Hematopoietic multipotent progenitor cell treated with erythropoietin and hydrocortisone succinate and interleukin-3 and kit ligand, for 17 days (in vitro differentiated cells): Measurements from ENCODE around the gene UNC45A.
A peak's percentile ranks its signal among the peaks of the same experiment; 100 is the strongest.

Experiments
- DNase-seq: peaks from one replicate; pipeline ENCODE4 v3.0.0-alpha.2; 2015; ENCODE audit warnings: low spot score

Gene UNC45A

DNA sequence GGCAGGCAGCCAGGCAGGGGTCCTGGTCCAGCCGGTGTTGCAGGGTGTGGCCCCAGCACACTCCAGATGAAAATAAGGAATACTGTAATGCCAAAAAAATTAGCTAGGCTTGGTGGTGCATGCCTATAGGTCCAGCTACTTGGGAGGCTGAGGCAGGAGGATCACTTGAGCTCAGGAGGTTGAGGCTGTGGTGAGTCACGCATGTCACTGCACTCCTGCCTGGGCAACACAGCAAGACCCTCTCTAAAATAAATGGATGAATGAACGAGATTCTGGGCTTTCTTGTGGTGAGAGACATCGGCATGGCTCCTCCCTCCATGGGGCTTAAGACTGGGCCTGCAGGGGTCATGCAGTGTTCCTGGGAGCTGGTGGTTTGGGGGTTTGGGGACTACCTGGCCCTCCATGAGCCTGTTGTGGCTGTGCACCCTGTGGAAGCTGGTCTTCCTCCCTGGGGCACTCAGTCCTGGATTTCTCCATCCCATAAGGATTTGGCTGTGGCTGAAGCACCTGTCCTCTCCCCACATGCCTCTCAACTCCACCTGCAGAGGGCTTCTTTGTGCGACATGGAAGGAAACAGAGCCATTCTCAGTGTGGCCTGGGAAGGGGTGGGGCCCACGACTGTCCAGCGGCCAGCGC, 12.0 kb downstream of the UNC45A start:
- no peak for DNase-seq

DNA sequence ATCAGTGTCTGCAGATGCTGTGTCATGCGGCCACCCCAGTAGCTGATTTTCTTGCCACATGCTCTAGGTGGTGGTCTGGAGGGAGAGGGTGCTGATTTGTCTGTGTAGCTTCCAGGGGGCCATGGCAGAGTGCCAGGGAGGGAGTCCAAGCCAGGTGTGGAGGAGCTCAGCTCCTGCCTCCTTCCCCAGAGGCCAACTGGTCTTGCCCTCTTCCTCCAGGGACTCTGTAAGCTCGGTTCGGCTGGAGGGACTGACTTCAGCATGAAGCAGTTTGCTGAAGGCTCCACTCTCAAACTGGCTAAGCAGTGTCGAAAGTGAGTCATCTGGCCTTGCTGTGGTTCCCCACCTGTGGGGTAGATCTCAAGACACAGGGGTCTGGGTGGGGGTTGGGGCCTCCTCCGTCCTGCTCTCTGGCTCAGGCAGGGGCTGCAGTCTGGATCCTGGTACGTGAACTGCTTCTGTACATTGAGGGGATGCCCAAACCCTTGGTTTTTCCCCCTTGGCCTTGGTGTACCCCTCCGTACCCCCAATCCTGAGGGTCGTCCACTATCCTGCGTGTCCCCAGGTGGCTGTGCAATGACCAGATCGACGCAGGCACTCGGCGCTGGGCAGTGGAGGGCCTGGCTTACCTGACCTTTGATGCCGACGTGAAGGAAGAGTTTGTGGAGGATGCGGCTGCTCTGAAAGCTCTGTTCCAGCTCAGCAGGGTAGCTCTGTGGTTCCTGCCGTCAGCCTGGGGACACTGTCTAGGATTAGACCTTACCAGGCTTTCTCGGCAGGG, 12.7 kb downstream of the UNC45A start:
- no peak for DNase-seq

- no peak for DNase-seq
Observed at GRCh38 chr15:90948506-90948905, 13.4 kb downstream of the UNC45A start.

DNA sequence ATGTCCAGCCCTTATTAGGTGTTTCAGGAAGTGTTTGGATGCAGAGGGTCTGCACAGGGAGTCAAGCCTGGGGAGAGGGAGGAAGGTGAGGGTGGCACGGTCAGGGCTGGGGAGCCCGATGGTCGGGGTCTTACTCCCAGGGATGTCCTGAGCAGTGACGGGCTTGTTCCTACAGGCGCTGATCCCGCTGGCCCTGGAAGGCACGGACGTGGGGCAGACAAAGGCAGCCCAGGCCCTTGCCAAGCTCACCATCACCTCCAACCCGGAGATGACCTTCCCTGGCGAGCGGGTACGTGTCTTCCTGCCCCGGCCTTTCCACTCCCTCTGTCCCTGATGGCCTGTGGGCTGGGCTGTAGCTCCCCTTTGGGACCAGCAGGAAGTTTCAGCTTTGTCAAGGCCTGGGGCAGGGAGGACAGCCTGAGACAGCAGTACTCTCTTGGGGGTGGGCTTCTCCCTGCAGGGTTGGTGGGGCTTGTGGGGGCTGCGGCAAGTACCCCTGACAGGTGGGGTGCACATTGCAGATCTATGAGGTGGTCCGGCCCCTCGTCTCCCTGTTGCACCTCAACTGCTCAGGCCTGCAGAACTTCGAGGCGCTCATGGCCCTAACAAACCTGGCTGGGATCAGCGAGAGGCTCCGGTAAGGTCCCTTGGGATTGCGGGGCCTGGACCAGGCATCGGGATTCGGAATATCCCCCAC, 15.0 kb downstream of the UNC45A start:
- DNase-seq = no peak

GRCh38 chr15:90950676-90951075, 15.6 kb downstream of the UNC45A start:
- DNase-seq = no peak

DNA sequence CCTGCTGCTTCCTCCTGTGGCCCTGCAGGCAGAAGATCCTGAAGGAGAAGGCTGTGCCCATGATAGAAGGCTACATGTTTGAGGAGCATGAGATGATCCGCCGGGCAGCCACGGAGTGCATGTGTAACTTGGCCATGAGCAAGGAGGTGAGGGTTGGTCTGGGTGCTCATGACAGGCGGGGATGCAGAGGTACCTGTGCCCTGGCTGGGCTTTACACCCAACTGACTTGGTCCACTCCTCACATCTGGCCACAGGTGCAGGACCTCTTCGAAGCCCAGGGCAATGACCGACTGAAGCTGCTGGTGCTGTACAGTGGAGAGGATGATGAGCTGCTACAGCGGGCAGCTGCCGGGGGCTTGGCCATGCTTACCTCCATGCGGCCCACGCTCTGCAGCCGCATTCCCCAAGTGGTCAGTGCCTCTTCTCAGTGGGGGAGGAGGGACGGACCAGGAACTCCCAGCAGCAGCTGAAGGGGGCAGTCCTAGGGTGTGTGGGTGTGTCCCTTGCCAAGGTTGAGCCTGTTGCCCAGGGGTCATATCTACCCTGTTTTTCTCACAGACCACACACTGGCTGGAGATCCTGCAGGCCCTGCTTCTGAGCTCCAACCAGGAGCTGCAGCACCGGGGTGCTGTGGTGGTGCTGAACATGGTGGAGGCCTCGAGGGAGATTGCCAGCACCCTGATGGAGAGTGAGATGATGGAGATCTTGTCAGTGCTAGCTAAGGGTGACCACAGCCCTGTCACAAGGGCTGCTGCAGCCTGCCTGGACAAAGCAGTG, 18.0 kb downstream of the UNC45A start:
- DNase-seq = no peak

DNA sequence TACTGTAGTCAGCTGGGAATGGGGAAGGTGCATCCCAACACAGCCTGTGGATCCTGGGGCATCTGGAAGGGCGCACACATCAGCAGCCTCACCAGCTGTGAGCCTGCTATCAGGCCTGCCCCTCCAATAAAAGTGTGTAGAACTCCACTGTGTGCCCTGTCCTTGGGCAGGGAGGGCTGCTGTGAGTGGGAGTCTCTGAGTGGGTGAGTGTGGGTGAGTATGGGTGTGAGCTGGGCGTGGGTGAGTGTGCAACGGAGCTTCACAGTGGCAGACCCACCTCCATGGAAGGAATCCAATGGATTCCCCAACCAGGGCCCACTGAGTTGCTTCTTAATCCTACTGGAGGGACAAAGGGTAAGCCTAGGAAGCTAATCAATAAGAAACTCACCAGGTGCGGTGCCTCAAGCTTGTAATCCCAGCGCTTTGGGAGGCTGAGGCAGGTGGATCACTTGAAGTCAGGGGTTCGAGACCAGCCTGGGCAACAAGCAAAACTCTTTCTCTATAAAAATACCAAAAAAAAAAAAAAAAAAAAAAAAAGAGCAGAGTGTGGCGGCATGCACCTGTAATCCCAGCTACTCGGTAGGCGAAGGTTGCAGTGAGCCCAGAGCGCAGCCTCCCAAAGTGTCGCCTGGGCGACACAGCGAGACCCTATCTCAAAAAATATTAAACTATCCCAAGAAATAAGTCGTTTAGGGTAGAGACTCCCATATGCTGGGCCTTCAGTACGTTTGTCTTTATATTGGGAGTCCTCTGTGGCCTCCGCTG, 19.0 kb downstream of the UNC45A start:
- DNase-seq = no peak

DNA sequence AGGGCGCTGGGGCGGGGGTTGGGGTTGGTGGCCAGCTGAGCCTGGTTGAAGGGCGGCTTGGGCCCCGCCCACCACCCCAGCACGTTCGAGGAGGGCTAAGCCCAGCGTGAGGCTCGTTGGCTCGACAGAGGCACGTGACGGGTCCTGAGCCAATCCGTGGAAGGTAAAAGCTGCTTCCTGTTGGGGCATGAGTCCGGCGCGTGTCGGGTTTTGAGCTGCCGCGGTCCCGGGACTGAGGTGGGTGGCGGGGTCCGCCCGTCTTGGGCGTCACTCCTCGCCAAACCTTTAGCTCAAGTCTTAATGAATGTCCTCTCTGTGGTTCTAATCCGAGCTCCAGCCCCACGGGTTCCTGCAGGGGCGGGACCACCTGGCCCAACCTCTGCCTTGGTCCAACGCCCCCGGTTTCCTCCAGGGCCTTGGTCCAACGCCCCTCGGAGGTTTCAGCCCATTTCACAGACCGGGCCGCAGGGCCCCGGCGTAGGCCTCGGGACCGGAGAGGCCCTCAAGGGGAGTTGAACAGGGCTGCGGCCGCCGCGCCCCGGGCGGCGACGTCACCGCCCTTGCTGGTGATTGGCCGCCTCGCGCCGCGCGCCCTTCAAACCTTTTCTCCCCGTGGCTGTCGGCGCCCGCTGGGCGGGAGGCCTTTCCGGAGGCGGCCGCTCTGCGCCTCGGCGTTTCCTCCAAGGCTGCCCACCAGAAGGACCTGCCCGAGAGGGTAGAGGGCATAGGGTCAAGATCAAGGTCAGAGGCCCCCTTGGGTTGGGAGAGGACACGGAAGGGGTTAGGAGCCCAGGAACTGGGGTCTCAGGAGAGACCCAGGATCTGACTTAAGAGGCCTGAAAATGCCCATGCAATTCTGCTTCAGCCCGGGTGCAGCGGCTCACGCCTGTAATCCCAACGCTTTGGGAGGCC, 19.9 kb downstream of the UNC45A start, which contains the start of gene RCCD1:
Gene RCCD1 (plus strand): TSS at position 173 of the 912 bp plus-strand sequence. CDS start 1,851 bp downstream, outside the sequence.
- peak; percentile 93 for DNase-seq

- peak; percentile 13 for DNase-seq
Observed at GRCh38 chr15:90955624-90956273, 20.7 kb downstream of the UNC45A start.

DNA sequence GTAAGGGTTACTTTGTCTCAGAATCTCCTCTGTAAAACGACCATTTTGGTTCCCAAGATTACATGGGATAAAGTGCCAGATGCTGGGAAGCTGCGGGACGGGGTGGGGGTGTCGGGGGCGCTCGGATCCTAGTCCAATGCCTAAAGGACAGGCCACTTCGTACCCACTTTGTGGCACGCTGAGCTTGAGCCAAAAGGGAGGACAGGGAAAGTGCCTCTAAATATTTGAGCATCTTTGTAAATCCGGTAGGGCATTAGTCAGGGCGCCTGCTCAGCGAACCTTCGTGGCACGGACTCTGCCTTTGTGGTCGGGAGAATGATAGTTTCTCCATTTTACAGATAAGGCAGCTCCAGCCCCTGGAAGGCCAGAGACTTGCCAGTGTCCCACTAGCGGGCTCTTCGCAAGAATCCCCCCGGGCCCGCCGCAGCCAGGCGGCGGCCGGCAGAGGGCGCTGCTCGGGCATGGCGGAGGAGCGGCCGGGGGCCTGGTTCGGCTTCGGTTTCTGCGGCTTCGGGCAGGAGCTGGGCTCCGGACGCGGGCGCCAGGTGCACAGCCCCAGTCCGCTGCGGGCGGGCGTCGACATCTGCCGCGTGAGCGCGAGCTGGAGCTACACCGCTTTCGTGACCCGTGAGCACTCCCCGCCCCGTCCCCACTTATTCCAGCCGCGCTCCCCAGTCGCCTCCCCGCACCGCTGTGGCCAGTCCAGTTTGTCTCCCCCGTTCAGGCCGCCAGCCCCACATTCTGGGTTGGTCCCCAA, 21.4 kb downstream of the UNC45A start:
- DNase-seq = peak; percentile 78

GRCh38 chr15:90957031-90957790, 22.1 kb downstream of the UNC45A start:
- no peak for DNase-seq

DNA sequence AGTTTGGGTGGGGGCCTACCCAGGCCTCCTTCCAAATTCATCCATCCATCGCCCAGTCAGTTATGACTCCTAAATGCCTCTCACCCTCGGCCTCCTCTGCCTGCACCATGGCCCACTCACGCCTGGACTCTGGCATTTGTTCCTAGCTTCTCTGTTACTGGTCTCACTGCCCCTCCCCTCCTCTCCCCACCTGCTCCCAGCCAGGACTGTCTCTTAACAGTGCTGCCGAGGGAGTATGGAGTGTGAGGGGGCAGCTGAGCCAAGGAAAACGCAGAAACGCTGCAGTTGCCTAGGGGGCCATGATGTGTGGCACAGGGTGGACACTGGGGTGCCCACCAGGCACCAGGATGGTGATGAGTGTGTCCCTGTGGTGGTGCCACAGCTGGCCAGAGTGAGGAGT, 22.7 kb downstream of the UNC45A start:
- no peak for DNase-seq

DNA sequence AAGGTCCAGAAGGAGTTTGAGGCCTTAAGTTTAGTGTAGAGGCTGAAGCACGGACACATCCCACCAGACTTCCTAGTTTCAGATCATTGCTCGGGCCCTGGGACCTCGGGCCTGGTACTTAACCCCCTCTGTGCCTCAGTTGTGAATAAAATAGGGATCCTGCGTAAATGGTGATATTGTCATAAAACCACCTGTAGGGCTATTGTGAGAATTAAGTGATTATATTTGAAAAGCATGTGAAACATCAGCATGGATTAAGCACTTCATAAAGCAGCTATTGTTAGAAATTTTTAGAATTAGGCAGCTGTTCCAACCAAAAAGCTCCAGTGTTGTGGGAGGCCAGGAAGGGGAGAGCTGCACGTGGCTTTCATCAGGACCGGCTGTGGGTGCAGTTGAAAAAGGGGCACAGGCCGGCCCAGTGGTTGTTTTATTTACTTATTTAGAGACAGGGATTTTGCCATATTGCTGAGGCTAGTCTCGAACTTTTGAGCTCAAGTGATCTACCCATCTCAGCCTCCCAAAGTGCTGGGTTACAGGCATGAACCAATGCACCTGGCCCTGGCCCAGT, 24.0 kb downstream of the UNC45A start:
- DNase-seq = no peak

- DNase-seq = no peak
Observed at GRCh38 chr15:90959894-90960293, 24.8 kb downstream of the UNC45A start.

DNA sequence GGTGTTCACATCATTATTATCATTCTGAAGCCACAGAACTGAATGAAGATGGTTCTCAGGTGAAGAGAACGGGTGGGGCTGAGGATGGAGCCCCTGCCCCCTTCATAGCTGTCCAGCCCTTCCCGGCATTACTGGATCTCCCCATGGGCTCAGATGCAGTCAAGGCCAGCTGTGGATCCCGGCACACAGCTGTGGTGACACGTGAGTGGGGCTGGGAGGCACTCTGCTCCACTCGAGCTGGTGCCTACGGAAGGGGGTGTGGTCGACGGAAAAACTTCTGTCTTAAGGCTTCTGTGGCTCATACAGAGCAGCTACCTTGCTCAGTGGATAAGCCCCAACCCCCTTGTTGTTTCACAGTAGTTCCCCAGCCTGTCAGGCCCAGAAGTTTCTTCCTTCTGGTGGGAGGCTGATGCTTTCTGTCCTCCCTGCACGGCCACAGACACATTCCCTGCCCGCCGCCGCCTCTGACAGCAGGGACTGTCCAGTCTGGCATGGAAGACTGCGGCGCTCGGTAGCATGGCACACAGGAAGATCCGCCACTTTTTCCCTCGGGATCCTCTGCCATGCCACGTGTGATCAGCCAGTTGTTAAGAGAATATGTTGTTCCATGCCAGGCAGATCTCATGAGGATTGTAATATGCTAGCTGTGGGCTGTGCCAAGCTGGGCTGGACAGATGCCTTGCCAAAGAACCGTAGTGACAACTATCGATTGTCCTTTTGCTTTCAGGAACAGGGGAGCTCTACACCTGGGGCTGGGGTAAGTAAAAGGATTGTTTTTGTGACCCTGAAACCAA, 25.4 kb downstream of the UNC45A start:
- DNase-seq = no peak

GRCh38 chr15:90962021-90962420, 26.9 kb downstream of the UNC45A start:
- no peak for DNase-seq

GRCh38 chr15:90966262-90966661, 31.2 kb downstream of the UNC45A start:
- no peak for DNase-seq
